ENCODE measurements around the gene AIDA.
"Not testable (repeated sequence)": the region's sequence is repeated elsewhere in the genome, so short reads cannot be mapped to it uniquely, and the experiment has no call there.

Gene AIDA

DNA sequence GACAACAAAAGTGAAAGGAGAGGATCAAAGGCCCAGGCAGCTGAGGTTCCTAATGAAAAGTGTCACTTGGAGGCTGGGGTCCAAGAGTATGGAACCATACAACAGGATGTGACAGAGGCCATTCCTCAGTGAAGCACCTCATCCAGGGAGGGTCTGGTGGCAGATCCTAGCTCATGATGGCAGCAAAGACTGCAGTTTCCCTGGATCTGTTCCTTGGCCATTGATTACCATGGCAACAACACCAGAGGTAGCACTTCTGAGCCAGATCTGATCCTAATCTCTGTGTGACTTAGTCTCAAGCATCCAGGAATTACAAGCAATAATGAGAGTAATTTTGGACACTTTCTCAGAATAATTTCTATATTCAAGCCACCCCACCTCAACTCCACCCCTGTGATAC lies 37.6 kb upstream of the AIDA start:
- Histone ChIP-seq H3K4me3 (replicated peaks; ENCODE audit: insufficient read depth, low read length) (no peak overlapping the region), H3K27me3 (ENCODE audit: insufficient read depth, poor library complexity, severe bottlenecking) (no peaks in the 10 kb centered on the region), H3K27ac (replicated peaks) (no peak overlapping the region)
- TF ChIP-seq SPI1 (IDR thresholded peaks at IDR 0.05; ENCODE audit: borderline replicate concordance, low read depth) (no peak), GABPA (IDR thresholded peaks at IDR 0.05; ENCODE audit: low read depth) (no peak), POLR2AphosphoS5 (IDR thresholded peaks at IDR 0.05; ENCODE audit: low read depth) (no peak)
- TF ChIP-seq, protein P1, sequence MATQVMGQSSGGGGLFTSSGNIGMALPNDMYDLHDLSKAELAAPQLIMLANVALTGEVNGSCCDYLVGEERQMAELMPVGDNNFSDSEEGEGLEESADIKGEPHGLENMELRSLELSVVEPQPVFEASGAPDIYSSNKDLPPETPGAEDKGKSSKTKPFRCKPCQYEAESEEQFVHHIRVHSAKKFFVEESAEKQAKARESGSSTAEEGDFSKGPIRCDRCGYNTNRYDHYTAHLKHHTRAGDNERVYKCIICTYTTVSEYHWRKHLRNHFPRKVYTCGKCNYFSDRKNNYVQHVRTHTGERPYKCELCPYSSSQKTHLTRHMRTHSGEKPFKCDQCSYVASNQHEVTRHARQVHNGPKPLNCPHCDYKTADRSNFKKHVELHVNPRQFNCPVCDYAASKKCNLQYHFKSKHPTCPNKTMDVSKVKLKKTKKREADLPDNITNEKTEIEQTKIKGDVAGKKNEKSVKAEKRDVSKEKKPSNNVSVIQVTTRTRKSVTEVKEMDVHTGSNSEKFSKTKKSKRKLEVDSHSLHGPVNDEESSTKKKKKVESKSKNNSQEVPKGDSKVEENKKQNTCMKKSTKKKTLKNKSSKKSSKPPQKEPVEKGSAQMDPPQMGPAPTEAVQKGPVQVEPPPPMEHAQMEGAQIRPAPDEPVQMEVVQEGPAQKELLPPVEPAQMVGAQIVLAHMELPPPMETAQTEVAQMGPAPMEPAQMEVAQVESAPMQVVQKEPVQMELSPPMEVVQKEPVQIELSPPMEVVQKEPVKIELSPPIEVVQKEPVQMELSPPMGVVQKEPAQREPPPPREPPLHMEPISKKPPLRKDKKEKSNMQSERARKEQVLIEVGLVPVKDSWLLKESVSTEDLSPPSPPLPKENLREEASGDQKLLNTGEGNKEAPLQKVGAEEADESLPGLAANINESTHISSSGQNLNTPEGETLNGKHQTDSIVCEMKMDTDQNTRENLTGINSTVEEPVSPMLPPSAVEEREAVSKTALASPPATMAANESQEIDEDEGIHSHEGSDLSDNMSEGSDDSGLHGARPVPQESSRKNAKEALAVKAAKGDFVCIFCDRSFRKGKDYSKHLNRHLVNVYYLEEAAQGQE (IDR thresholded peaks at IDR 0.05; ENCODE audit: insufficient replicate concordance, low read depth) = no peak
- TF ChIP-seq, protein P2, sequence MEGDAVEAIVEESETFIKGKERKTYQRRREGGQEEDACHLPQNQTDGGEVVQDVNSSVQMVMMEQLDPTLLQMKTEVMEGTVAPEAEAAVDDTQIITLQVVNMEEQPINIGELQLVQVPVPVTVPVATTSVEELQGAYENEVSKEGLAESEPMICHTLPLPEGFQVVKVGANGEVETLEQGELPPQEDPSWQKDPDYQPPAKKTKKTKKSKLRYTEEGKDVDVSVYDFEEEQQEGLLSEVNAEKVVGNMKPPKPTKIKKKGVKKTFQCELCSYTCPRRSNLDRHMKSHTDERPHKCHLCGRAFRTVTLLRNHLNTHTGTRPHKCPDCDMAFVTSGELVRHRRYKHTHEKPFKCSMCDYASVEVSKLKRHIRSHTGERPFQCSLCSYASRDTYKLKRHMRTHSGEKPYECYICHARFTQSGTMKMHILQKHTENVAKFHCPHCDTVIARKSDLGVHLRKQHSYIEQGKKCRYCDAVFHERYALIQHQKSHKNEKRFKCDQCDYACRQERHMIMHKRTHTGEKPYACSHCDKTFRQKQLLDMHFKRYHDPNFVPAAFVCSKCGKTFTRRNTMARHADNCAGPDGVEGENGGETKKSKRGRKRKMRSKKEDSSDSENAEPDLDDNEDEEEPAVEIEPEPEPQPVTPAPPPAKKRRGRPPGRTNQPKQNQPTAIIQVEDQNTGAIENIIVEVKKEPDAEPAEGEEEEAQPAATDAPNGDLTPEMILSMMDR (IDR thresholded peaks at IDR 0.05; ENCODE audit: insufficient read depth, low read length) = no peak
- DNase-seq (ENCODE audit: low read depth in 1 of 2, low spot score in 1 of 2) = no peak

DNA sequence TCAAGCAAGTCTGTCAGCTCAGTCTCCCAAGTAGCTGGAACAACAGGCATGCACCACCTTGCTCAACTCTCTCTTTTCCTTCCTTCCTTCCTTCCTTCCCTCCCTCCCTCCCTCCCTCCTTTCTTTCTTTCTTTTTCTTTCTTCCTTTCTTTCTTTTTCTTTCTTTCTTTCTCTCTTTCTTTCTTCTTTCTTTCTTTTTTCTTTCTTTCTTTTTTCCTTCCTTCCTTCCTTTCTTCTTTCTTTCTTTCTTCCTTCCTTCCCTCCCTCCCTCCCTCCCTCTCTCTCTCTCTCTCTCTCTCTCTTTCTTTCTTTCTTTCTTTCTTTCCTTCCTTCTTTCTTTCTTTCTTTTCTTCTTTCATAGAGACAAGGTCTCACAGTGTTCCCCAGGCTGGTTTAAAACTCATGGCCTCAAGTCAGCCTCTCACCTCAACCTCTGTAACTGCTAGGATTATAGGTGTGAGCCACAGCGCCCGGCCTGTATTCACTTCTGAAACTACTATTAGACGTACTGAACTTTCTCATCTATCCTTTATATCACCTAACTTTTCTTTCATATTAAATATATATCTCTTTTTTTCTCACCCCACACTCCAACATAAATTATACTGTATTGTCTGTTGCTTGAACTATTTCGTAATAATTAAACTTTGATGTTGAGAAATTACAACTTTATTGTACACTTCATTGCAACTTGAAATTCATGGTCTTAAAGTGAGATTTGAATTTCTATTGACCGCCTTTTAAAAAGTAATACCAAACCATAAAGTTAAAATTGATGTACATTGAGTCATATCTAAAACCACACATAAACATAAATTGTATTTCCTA lies 29.6 kb upstream of the AIDA start:
- not testable (repeated sequence) for H3K27me3 ChIP-seq (ENCODE audit: insufficient read depth, poor library complexity, severe bottlenecking)

DNA sequence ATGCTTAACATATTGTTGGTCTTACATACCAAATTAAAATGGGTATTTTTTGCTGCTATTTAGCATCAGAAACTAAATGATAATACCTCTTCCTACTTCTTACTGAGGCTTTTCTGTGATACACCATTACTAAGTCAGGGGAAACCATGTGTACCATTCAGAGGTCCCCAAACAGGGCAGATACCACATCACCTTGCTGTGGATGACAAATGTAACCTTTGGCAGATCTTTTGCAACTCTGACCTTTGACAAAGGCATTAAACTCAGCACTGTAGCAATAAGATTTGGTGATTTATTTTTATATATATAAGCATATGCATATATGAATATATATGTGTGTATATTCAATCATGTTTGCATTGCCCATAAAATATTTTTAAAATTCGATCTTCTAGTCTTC lies 27.6 kb upstream of the AIDA start:
- Histone ChIP-seq H3K27me3 (ENCODE audit: insufficient read depth, poor library complexity, severe bottlenecking) (no peaks in the 10 kb centered on the region), H3K4me3 (replicated peaks; ENCODE audit: insufficient read depth, low read length) (no peak overlapping the region), H3K27ac (replicated peaks) (no peak overlapping the region)
- DNase-seq (ENCODE audit: low read depth in 1 of 2, low spot score in 1 of 2) = no peak
- TF ChIP-seq, protein P1 (IDR thresholded peaks at IDR 0.05; ENCODE audit: insufficient replicate concordance, low read depth) = no peak
- TF ChIP-seq GABPA (IDR thresholded peaks at IDR 0.05; ENCODE audit: low read depth) (no peak), POLR2AphosphoS5 (IDR thresholded peaks at IDR 0.05; ENCODE audit: low read depth) (no peak), SPI1 (IDR thresholded peaks at IDR 0.05; ENCODE audit: borderline replicate concordance, low read depth) (no peak)
- TF ChIP-seq, protein P2 (IDR thresholded peaks at IDR 0.05; ENCODE audit: insufficient read depth, low read length) = no peak

More for the DNA sequence above, 29.6 kb upstream of the AIDA start:
- not testable (repeated sequence) for H3K4me3 ChIP-seq (replicated peaks; ENCODE audit: insufficient read depth, low read length); DNase-seq (ENCODE audit: low read depth in 1 of 2, low spot score in 1 of 2); H3K27ac ChIP-seq (replicated peaks)

DNA sequence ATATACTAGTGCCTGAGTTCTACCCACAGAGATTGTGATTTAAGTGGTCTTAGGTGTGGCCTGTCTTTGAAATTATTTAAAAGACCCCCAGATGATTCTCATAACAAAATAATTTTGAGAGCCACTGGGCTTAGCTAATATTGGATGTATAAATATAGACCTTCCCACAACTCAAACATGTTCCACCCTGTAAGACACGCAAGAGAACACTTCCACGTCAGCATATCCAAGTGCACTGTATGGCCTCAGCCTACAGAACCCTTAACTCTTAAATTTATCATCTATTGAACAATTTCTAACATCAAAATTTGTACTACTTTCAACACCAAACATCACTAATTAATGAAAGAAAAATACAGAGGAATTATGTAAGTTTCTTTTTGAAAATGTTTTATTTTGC lies 27.2 kb upstream of the AIDA start:
- Histone ChIP-seq H3K27me3 (ENCODE audit: insufficient read depth, poor library complexity, severe bottlenecking) (no peaks in the 10 kb centered on the region), H3K4me3 (replicated peaks; ENCODE audit: insufficient read depth, low read length) (no peak overlapping the region), H3K27ac (replicated peaks) (no peak overlapping the region)
- DNase-seq (ENCODE audit: low read depth in 1 of 2, low spot score in 1 of 2) = no peak
- no peak for TF ChIP-seq POLR2AphosphoS5 (IDR thresholded peaks at IDR 0.05; ENCODE audit: low read depth)
- no peak for TF ChIP-seq GABPA (IDR thresholded peaks at IDR 0.05; ENCODE audit: low read depth)
- no peak for TF ChIP-seq SPI1 (IDR thresholded peaks at IDR 0.05; ENCODE audit: borderline replicate concordance, low read depth)
- TF ChIP-seq, protein P2 (IDR thresholded peaks at IDR 0.05; ENCODE audit: insufficient read depth, low read length) = no peak
- TF ChIP-seq, protein P1 (IDR thresholded peaks at IDR 0.05; ENCODE audit: insufficient replicate concordance, low read depth) = no peak

Data from HL-60 (cell line).